HG02852 (cell line): Measurements from ENCODE around the gene HIVEP3.

Source experiments
- ATAC-seq: cut with Tn5 transposase; IDR thresholded peaks from one replicate; pipeline ENCODE4 v1.9.1; 2021; ENCODE audit warnings: mild to moderate bottlenecking, moderate library complexity; ENCODE audit not compliant: unreplicated experiment

Gene HIVEP3

GRCh38 chr1:41461790-41462679 lies 456.7 kb downstream of the HIVEP3 start:
- ATAC-seq = no peak

GRCh38 chr1:41456847-41457540 lies 461.7 kb downstream of the HIVEP3 start:
- ATAC-seq = no peak
